GM12874 (cell line): ENCODE measurements around the gene TFEB.

Experiments
- TF ChIP-seq, protein P1 (sequence below): IDR thresholded peaks from 2 replicates; pipeline ENCODE4 v1.5.1; 2011; ENCODE audit warnings: low read depth, mild to moderate bottlenecking, control low read depth, low read length, moderate library complexity; ENCODE audit not compliant: insufficient read depth

Gene TFEB

DNA sequence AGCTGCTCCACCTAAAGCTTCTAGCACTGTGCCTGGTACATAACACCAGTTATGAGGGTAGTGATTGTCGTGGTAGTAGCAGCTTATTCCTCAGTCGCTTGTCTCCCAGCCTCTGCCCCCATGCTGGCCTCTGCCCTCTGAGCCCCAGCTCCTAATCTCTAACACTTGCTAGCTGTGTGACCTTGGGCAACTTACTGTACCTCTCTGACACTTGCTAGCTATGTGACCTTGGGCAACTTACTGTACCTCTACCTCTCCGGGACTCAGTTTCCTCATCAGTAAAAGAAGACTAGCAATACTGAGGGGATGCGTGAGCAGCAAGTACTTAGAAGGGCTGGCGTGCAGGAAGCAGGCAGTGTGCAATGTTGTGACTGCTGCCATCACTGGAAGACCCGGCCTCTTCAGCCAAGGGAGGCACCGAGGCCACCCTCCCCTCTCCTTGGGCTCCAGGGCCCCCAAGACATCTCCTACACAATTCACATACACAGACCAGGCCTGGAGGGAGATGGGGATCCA, 87.3 kb downstream of the TFEB start:
- TF ChIP-seq, protein P1, sequence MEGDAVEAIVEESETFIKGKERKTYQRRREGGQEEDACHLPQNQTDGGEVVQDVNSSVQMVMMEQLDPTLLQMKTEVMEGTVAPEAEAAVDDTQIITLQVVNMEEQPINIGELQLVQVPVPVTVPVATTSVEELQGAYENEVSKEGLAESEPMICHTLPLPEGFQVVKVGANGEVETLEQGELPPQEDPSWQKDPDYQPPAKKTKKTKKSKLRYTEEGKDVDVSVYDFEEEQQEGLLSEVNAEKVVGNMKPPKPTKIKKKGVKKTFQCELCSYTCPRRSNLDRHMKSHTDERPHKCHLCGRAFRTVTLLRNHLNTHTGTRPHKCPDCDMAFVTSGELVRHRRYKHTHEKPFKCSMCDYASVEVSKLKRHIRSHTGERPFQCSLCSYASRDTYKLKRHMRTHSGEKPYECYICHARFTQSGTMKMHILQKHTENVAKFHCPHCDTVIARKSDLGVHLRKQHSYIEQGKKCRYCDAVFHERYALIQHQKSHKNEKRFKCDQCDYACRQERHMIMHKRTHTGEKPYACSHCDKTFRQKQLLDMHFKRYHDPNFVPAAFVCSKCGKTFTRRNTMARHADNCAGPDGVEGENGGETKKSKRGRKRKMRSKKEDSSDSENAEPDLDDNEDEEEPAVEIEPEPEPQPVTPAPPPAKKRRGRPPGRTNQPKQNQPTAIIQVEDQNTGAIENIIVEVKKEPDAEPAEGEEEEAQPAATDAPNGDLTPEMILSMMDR = no peak

DNA sequence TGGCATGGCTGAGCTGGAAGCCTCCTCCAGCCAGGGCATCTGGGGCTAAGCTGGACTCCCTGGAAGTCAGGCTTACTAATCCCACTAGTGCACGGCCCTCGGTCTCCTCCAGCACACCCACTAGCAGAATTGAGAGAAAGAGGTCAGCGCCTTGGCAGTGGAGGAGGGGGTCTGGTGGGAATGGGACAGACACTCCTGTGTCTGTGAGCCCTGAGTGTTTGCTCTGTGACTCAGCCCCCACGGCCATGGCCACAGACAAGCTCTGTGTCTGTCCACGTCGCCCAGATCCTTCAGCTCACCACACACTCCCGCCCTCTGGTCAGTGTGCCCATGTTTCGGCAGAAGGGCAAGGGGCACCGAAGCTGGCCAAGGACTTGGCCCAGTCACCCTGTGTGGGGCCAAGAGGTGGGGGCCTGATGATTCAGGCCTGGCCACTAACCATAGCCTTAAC, 88.3 kb downstream of the TFEB start:
- TF ChIP-seq, protein P1 = no peak

DNA sequence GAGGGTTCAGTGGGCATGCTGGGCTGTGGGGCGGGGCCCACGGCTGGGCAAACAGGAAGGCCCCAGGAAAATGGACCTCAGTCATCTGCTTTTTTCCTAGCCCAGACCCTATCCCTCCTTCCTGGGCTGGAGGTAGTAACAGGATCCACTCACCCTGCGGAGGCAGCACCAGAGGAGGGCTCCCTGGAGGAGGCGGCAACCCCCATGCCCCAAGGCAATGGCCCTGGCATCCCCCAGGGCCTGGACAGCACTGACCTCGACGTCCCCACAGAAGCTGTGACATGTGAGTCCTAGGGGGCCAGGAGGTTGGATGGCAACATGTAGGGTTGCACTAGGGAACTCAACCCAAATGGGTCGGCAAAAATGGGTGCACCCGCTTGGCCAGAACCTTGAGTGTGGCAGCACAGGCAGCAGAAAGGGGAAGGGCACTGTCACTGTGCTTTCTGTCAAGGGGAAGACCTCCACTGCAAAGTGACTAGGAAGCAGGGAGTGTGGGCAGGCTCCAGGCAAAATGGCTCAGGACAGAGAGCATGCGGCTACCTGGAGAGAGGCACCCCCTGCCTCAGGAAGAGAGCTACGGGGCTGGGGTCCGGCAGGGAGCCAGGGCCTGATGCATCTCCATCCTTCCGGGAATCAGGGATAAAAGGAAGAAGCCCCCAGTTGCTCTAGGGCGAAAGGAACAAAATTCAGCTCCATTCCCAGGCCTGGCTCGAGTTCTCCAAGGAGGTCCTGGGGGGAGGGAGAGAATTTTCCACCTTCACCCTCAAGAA, 89.2 kb downstream of the TFEB start:
- TF ChIP-seq, protein P1 = no peak

DNA sequence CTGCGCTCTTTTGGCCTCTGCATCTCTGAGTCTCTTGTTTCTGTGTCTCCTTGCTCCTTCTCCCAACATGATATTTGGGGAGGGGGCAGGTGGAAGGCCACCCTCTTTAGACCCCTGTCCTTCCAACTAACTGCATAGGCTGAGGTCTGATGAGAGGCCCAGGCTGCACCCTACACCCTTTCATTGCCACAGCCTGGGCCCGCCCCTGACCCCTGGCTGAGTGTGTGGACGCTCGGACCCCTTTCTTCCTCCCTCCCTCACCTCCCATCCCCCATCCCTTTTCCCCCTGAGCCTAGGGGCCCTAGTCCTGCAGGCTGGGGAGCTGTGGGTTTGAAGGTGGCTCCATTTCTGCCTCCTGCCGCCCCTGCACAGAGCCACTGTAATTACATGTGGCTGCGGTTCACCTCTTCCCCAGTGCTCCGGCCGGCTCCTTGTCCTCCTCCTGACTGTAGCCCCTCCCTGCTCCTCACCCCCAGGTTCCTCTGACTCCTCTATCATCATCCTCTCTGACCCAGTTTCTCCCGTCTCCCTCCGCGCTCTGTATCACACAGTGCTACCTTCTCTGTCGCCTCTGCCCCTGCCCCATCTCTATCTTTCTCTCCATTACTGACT, 90.3 kb downstream of the TFEB start:
- TF ChIP-seq, protein P1 = no peak

DNA sequence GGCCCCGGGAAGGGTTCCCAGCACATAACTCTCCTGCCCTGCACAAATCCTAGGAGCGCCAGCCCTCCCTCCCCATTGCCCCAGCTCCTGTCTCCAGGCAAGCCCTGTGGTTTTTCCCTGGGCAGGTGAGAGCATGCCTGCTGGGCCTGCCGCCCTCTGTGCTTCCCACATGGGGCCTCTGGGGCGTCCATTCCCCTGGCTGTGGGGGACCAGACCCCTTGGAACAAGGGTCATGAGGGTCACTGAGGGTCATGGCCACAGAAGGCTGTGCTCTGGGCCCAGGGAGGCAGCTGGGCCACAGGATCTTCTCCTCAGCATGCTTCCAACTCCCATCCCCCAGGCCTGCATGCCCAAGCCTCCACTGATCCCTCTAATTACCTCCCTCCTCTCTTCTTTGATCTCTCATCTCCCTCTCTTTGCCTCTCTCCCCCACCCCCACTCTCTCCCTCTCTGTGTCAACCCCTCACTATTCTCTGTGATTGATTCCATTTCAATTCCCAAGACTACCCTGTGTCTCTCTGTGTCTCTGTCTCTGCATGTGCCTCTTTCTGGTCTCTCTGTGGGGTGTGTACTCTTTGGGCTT, 91.0 kb downstream of the TFEB start:
- TF ChIP-seq, protein P1 = no peak

DNA sequence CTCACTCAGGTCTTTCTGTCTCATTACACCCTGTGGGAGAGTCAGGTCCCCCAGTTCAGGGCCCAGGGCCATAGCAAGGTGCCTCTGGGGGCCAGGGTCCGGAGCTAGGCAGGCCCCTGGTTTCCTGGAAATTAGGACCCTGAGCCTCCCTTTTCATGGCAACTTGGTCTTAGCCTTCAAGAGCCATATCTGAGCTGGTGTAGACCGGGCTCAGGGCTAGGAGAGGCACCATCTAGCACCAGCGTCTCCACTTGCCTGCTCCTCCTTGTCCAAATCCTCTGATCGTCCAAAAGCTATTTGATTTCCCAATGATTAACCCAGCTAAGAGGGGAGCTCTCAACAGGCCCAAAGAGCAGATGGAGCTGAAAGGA, 91.5 kb downstream of the TFEB start:
- TF ChIP-seq, protein P1 = no peak

DNA sequence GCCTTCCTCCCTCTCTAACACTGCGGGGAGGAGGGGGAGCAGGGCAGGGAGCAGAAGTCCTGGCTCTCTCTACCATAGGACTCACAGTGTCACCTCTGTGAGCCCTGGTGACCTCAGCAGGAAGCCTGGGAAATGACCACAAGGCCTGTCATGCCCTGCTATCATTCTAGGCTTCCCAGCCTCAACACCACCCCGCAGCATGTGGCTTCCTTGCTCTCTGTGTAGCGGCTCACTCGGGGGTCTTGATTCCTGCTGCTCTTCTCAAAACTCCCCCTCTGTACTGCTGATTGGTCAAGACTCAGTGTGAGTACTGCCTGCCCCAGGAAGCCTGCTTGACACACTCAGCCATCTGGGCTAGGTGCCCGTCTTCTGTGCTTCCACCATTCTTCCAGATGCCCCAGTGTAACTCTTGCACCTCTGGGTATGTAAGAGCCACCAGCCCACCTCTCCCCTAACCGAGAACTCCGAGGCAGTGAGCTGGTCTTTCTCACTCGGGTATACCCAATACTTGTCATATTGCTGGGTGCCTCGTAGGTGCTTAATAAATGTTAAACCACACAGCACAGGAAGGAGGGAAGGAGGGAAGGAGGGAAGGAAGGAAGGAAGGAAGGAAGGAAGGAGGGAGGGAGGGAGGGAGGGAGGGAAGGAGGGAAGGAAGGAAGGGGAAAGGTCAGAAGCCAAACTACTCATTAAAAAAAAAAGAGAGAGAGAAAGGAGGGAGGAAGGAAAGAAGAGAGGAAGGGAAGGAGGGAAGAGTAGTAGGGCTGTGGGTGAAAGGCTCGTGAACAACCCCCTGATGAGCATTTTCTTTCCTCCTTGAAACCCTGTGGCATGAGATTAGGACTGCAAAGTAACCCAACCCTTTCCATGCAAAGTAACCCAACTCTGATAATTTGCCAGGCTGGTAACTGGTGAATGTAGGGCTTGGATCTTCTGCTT, 92.2 kb downstream of the TFEB start:
- TF ChIP-seq, protein P1 = no peak
